KOPT-K1 (cell line): Measurements from ENCODE around the gene C11orf21.
"Not testable (repeated sequence)": the region's sequence is repeated elsewhere in the genome, so short reads cannot be mapped to it uniquely, and the experiment has no call there.

Experiments used
- H3K27ac ChIP-seq: fragments of 200-600 bp; sonication (generic); 2 replicates; pipeline ENCODE4 v1.5.1; 2016; ENCODE audit warnings: antibody characterized with exemption, mild to moderate bottlenecking, low read depth, low read length; ENCODE audit not compliant: poor library complexity, severe bottlenecking
- H3K36me3 ChIP-seq: fragments of 200-600 bp; sonication (generic); 2 replicates; pipeline ENCODE4 v1.5.1; 2017; ENCODE audit warnings: antibody characterized with exemption, mild to moderate bottlenecking, low read length, moderate library complexity; ENCODE audit not compliant: insufficient read depth
- H3K9me3 ChIP-seq: fragments of 200-600 bp; sonication (generic); 2 replicates; pipeline ENCODE4 v1.5.1; 2017; ENCODE audit warnings: antibody characterized with exemption, low read length, mild to moderate bottlenecking; ENCODE audit not compliant: insufficient read depth, poor library complexity, severe bottlenecking

Gene C11orf21

GRCh38 chr11:2298131-2298794 lies 3.5 kb downstream of the C11orf21 start:
- Histone ChIP-seq H3K9me3 (no peaks in the 10 kb centered on the region), H3K27ac (no peak overlapping the region), H3K36me3 (no peaks in the 10 kb centered on the region)

- Histone ChIP-seq H3K36me3 (no peaks in the 10 kb centered on the region), H3K27ac (no peak overlapping the region), H3K9me3 (no peaks in the 10 kb centered on the region)
These were observed 4.1 kb downstream of the C11orf21 start for GRCh38 chr11:2297623-2298030.

- Histone ChIP-seq H3K27ac (no peak overlapping the region), H3K9me3 (no peaks in the 10 kb centered on the region), H3K36me3 (no peaks in the 10 kb centered on the region)
These were observed 4.7 kb downstream of the C11orf21 start for GRCh38 chr11:2296913-2297622.

- Histone ChIP-seq H3K27ac (no peak overlapping the region), H3K9me3 (no peaks in the 10 kb centered on the region), H3K36me3 (no peaks in the 10 kb centered on the region)
These were observed 5.5 kb downstream of the C11orf21 start for GRCh38 chr11:2295971-2296912.

- no peaks in the 10 kb centered on the region for H3K36me3 ChIP-seq
- H3K27ac ChIP-seq = no peak overlapping the region
- H3K9me3 ChIP-seq = no peaks in the 10 kb centered on the region
These were observed 6.8 kb downstream of the C11orf21 start for GRCh38 chr11:2294926-2295290.

GRCh38 chr11:2293984-2294925 lies 7.5 kb downstream of the C11orf21 start:
- no peaks in the 10 kb centered on the region for H3K9me3 ChIP-seq
- no peaks in the 10 kb centered on the region for H3K36me3 ChIP-seq
- no peak overlapping the region for H3K27ac ChIP-seq

GRCh38 chr11:2293531-2293971 lies 8.2 kb downstream of the C11orf21 start:
- no peak overlapping the region for H3K27ac ChIP-seq
- H3K9me3 ChIP-seq = no peaks in the 10 kb centered on the region
- no peaks in the 10 kb centered on the region for H3K36me3 ChIP-seq

- Histone ChIP-seq H3K27ac (no peak overlapping the region), H3K9me3 (no peaks in the 10 kb centered on the region), H3K36me3 (no peaks in the 10 kb centered on the region)
These were observed 11.3 kb downstream of the C11orf21 start for GRCh38 chr11:2290351-2290841.

- no peaks in the 10 kb centered on the region for H3K36me3 ChIP-seq
These were observed 11.9 kb downstream of the C11orf21 start for GRCh38 chr11:2289859-2290258.

GRCh38 chr11:2289350-2289749 lies 12.4 kb downstream of the C11orf21 start:
- Histone ChIP-seq H3K9me3 (no peaks in the 10 kb centered on the region), H3K36me3 (no peaks in the 10 kb centered on the region), H3K27ac (no peak overlapping the region)

More at GRCh38 chr11:2289859-2290258, 11.9 kb downstream of the C11orf21 start:
- H3K27ac ChIP-seq = no peak overlapping the region
- H3K9me3 ChIP-seq = no peaks in the 10 kb centered on the region

- H3K9me3 ChIP-seq = peaks cover 10% of the 10 kb centered on the region
- H3K27ac ChIP-seq = no peak overlapping the region
- H3K36me3 ChIP-seq = no peaks in the 10 kb centered on the region
These were observed 14.6 kb downstream of the C11orf21 start for GRCh38 chr11:2287091-2287490.

- H3K36me3 ChIP-seq, H3K9me3 ChIP-seq, H3K27ac ChIP-seq: not testable (repeated sequence)
These were observed 15.4 kb downstream of the C11orf21 start for GRCh38 chr11:2286350-2286749.

GRCh38 chr11:2280208-2280607 lies 21.5 kb downstream of the C11orf21 start:
- Histone ChIP-seq H3K27ac (no peak overlapping the region), H3K9me3 (peaks cover 19% of the 10 kb centered on the region), H3K36me3 (no peaks in the 10 kb centered on the region)

GRCh38 chr11:2277933-2278523 lies 23.7 kb downstream of the C11orf21 start:
- no peak overlapping the region for H3K27ac ChIP-seq
- no peaks in the 10 kb centered on the region for H3K36me3 ChIP-seq
- H3K9me3 ChIP-seq = peaks cover 13% of the 10 kb centered on the region
